GM12872 (cell line): ENCODE measurements around the gene TESMIN.

ENCODE experiments used
- TF ChIP-seq, protein P1 (sequence below): IDR thresholded peaks from 3 replicates; pipeline ENCODE4 v1.5.1; 2011; ENCODE audit warnings: low read depth, mild to moderate bottlenecking, low read length, moderate library complexity; ENCODE audit not compliant: insufficient read depth

The TESMIN gene, protein sequence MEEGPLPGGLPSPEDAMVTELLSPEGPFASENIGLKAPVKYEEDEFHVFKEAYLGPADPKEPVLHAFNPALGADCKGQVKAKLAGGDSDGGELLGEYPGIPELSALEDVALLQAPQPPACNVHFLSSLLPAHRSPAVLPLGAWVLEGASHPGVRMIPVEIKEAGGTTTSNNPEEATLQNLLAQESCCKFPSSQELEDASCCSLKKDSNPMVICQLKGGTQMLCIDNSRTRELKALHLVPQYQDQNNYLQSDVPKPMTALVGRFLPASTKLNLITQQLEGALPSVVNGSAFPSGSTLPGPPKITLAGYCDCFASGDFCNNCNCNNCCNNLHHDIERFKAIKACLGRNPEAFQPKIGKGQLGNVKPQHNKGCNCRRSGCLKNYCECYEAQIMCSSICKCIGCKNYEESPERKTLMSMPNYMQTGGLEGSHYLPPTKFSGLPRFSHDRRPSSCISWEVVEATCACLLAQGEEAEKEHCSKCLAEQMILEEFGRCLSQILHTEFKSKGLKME

DNA sequence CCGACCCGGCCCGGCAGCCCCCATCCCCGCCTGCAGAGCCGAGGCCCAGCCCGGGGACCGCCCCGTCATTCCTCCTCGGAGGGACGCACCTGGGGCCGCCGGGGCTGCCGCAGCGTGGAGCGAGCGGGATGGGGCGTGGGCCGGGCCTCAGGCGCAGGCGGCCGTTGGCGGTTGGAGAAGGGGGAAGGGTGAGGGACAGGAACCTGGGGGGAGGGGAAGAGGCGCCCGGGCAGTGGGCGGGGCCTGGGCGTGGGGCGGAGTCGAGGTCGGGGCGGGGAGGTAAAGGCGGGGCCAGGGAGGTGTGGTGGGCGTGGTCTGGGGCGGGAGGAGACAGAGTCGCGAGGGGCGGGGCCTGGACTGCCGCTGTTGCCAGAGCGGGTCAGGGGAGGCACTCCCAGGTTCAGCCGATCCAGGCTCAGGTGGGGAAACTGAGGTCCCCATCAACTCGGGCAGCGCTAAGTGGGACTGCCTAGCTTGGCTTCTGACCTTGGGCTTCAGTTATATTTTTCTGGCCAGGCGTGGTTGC lies at the start of gene TESMIN:
TESMIN (minus strand) TSS at position 190 of the 526 bp plus-strand sequence. CDS start 860 bp downstream, outside the sequence.
- TF ChIP-seq, protein P1, sequence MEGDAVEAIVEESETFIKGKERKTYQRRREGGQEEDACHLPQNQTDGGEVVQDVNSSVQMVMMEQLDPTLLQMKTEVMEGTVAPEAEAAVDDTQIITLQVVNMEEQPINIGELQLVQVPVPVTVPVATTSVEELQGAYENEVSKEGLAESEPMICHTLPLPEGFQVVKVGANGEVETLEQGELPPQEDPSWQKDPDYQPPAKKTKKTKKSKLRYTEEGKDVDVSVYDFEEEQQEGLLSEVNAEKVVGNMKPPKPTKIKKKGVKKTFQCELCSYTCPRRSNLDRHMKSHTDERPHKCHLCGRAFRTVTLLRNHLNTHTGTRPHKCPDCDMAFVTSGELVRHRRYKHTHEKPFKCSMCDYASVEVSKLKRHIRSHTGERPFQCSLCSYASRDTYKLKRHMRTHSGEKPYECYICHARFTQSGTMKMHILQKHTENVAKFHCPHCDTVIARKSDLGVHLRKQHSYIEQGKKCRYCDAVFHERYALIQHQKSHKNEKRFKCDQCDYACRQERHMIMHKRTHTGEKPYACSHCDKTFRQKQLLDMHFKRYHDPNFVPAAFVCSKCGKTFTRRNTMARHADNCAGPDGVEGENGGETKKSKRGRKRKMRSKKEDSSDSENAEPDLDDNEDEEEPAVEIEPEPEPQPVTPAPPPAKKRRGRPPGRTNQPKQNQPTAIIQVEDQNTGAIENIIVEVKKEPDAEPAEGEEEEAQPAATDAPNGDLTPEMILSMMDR, result no peak

DNA sequence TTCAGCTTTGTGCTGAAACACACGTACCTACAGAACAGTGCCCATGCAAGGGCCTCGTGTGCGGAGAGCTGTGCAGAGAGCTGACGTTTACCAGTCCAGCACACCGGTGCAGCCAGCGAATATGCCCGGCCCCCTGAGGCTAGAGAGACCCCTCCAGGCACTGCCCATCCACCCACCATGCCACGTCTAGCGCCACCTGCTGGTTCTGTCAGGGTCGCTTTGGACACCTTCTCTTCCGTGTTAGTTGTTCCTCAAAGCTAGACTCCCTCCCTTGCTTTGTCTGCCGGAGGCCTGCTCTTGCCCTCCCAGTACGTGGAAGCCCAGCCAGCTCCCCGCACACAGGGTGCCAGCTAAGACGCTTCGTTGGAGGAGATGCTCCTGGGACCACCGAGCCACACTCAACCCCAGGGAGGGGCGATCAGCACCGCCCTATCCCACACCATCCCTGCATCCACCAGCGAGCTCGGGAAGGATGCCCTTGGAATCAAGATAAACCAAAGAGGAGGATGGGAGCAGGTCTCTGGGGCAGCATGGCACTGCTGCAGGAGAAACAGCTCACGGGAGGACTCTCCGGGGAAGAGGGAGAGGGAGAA lies 47.0 kb upstream of the TESMIN start:
- TF ChIP-seq, protein P1, result peak; percentile 88

DNA sequence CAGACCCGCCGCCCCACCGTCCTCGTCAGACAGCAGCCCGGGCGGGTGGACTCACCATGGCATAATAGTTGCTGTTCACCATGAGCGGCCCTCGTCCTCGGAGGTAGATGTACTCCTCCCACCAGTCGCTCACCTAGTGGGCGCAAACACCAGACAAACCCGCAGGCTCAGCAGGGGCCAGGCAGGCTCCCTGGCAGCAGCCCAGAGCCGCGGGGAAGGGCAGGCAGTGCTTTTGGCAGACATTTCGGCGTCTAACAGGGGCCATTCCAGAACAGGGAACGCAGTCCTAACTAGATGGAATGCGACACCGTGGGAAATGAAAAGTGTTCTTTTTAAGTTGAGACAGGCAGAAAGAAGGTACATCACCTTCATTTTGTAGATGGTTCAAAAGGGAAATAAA lies 45.5 kb upstream of the TESMIN start:
- TF ChIP-seq, protein P1, result no peak

DNA sequence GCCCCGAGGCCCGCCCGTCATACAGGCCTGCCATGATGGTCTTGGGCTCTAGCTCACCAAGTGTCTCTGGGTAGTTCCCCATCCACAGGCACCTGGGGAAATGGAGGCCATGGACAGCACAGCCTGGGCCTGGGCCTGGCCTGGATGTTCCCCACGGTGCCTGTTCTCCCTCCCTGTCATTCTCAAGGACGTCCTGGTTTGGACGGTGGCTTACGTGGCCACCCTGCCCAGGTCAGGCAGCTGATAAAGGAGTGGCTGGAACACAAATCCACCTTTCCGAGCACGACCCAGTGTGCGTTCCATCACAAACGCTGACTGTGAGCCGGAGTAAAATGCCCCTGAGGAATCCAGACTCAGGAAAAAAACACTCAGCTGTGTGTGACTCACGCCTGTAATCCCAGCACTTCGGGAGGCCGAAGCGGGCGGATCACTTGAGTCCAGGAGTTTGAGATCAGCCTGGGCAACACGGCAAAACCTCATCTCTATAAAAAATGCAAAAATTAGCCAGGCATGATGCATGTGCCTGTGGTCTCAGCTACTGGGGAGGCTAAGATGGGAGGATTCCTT lies 41.2 kb upstream of the TESMIN start:
- TF ChIP-seq, protein P1, result no peak

DNA sequence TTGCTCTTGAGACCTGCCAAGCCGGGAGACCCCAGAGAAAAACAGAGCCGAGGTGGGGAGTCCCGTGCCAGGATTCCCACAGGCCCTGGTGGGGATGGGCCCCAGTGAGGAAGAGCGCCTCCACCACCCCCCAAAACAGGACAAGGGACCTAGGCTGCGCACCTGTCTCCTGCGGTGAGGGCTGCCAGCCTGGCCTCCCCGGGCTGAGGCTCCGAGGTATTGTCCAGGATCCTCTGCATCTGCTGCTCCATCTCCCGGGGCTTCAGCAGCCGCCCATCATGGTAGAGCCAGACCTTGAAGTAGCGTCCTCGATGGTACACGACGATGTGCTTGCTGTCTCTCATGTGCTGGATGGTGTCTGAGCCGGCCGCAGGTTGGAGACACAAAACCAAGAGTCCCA lies 33.3 kb upstream of the TESMIN start:
- TF ChIP-seq, protein P1, result no peak

DNA sequence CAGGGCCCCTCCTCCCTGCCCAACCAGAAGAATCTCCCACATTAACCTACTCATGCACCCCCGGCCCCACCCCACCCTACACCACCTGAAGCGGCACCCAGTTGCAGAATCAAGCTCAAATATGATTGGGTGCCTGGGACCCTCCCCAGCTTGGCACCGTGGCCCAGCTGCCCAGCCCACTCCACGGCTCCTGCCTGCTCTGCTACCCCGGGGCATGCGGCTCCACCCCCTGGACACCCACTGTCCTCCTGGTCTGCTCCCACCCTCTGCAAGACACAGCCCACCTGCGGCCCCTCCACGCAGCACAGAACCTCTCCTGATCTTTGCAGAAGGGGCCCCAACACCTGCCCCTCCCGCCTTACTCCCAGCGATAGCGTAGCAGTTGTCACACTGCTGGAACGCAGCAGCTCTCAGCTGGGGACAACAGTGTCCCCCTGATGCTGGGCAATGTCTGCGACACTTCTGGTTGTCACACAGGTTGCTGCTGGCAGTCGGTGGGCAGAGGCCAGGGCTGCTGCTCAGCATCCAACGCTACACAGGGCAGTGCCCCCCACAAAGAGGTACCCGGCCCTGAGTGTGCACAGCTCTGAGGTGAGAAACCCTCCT lies 32.0 kb upstream of the TESMIN start:
- TF ChIP-seq, protein P1, result no peak

DNA sequence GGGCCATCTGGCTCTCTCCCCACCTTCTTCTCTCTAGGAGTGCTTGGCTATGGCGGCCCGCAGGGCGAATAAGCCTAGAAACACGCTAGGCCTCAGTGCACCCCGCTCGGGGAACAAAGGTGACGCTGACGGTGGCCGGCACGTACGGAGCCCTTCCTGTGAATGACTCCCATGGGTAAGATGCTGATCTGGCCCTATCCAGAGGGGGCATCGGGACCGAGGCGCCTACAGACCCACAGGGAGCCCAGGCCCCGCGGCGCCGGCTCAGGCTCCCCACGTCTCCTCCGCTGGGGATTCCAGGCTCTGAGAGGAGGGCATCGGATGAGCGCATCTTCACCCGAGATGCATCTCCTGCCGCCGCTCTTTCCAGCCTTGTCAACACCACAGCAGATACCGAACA lies 31.4 kb upstream of the TESMIN start:
- TF ChIP-seq, protein P1, result no peak
